NCI-H82 (cell line): ENCODE measurements around the gene DRAXIN.

Source experiments
- DNase-seq: peaks from one replicate; lab custom pipeline; 2025; lab: John Stamatoyannopoulos, UW

The DRAXIN gene

DNA sequence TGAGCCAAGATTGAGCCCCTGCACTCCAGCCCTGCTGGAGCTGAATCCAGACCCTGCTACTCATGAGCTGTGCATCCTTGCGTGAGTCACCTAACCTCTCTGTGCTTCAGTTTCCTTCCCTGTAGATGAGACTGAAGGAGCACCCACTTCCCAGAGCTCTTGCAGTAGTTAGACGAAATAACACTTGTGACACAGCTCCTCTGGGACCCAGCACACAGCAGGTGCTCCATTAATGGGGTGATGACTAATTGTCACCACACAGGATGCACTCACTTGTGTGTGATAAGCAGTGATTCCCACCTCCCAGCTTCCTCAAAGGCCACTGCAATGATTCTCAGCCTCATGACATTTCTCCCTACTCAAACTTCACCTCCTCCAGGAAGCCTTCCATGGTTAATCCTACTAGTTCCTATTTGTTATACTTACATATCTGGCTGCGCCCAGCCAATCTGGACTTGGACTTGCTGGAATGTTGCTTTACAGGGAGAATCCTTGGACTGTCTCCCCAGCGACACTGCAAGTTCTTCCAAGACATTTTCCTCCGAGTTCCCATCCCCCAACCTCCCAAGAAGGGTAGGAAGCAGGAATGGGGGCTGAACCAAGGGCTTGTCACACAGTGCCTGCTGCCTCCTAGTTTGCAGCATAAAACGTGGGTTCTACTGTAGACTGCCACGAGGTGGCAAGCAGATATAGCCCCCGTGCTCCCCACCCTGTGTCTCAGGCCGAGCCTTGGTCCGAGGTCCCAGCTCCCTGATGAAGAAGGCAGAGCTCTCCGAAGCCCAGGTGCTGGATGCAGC lies 17.2 kb downstream of the DRAXIN start:
- DNase-seq, result no peak

DNA sequence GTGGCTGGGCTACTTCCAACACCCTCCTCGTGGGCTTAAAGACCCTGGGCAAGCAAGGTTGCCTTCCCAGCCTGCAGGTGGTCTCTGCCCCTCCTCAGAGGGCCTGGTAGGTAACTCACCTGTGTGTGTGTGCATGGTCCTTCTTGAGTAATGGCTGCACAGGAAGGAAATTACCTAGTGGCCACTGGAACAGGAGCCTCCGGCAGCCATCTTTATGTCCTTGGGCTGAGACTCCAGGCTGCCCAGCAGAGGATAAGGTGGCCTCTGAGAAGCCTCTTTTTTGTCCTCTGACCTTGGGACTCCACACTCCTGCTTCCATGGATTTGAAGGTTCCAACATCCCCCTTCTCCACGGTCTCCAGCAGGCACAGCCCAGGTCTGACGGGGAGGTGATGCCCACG lies 20.0 kb downstream of the DRAXIN start:
- no peak for DNase-seq

DNA sequence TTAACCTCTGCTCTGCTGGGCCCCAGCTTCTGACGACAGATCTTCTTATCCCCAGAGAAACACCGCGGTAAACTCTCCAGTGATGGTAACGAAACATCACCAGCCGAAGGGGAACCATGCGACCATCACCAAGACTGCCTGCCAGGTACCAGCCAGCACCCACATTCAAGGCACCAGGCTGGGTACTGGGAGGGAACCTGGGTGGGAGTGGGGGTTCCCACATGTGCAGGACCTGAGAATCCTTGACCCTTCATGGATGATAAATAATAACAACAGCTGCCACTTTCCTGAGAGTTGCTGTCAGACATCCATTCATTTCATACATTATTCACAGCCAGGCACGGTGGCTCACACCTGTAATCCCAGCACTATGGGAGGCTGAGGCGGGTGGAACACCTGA lies 20.8 kb downstream of the DRAXIN start:
- no peak for DNase-seq

DNA sequence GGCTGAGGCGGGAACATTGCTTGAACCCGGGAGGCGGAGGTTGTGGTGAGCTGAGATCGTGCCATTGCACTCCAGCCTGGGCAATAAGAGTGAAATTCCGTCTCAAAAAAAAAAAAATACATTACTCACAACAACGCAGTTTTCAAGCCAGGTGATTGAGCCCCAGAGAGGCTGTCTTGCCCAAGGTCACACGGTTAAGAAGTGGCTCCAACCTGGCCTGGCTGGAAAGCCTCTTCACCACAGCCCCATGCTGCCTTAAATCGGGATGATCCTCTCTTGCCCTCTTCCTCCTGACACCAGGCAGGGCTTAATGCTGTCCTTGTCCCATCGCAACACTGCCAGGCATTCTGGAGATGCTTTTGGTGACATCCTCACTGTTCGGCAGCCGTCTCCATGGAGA lies 21.6 kb downstream of the DRAXIN start:
- DNase-seq, result no peak

DNA sequence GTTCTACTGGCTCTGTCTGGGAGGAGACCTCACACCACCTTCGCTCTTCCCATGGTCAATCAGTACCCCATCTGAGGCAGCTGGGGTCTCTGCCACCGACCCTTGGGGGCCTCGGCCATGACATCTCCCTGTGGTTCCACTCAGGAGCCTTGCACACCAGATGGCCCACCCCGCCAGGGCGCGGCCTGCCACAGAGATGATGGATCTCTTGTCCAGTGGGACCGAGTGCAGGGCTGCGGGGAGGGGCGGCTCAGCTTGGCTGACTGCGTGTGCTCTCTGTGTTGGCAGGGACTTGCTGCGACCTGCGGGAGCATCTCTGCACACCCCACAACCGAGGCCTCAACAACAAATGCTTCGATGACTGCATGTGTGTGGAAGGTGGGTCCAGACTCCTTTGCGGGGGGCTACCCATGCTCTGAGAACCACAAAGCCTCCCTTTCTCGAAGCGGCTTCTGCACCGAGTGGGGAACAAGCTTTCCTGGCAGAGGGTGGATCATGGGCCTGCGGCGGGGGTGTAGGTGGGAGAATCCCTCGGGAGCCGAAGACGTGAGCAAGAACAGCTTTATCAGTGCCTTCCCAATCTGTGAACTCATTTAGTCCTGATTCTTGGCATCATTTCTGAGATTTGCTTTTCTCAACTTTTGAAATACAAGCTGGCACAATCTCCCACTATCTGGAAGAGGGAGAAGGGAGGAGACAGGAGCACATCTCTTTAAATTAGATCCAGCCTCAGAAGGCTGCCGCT lies 23.5 kb downstream of the DRAXIN start:
- DNase-seq, result peak; percentile 70

DNA sequence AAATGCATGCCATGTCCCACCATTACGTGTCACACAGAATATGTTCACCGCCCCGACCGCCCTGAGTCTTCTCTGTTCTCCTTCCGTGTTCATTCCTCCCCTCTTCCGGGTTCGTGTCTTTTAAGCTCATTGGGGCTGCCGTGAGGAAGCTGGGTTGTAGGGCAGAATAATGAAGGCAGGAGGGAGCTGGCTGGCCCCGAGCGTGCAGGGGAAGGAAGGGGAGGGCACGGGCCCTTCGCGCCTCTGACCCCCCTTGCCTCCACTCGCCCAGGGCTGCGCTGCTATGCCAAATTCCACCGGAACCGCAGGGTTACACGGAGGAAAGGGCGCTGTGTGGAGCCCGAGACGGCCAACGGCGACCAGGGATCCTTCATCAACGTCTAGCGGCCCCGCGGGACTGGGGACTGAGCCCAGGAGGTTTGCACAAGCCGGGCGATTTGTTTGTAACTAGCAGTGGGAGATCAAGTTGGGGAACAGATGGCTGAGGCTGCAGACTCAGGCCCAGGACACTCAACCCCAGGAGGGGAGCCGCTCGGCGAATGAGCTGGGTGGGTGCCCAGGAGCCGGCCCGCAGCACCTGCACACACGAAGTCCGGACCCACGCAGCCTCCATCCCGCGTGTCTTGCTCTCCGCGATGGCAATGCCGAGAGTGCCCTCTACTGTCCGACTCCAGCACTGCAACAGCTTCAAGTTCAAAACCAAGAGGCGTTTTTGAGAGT lies 28.0 kb downstream of the DRAXIN start:
- peak; percentile 85 for DNase-seq

DNA sequence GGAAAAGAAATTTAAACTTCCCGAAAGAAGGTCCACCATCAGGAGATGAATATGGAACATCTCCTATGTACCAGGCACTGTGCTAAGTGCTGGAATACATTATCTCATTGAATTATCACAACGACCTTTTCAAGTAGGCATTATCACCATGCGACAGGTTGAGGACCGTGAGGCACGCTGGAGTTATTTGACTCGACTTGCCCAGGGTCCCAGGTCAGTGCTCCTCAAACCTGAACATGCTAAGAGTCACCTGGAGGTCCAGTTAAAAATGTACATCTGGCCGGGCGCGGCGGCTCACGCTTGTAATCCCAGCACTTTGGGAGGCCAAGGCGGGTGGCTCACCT lies 28.5 kb downstream of the DRAXIN start:
- DNase-seq, result no peak

DNA sequence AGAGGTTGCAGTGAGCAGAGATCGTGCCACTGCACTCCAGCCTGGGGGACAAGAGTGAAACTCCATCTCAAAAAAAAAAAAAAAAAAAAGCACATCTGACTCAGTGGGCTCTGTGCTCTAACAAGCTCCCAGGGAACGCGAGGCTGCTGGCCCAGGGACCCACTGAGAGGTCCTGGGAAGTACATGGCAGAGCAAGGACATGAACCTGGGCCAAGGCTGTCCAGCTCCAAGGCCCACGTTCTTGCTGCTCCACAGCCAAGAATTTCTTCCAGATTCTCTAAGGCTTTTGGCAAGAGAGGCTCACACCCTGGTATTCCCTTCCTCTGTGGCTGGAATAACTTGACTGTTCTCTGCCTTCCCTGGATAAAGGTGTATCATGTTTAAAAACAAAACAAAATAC lies 29.0 kb downstream of the DRAXIN start:
- no peak for DNase-seq

DNA sequence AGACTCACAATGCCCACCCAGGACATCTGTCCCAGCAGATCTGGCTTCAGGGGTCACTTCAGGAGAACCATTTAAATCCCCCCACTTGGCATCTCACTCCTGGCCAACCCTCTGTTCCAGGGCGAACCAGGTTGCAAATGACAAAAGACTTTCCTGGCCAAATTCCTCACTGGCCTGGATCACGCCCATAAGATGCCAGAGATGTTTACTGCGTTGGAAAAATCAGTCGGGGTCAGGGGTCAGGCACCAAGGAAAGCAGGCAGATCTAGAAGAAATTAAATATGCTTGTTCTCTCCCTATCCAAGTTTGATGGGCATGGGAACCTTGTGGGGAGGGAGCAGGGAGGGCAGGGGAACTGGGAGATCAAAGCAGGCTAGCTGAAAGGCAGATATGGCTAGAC lies 29.8 kb downstream of the DRAXIN start:
- DNase-seq, result no peak

DNA sequence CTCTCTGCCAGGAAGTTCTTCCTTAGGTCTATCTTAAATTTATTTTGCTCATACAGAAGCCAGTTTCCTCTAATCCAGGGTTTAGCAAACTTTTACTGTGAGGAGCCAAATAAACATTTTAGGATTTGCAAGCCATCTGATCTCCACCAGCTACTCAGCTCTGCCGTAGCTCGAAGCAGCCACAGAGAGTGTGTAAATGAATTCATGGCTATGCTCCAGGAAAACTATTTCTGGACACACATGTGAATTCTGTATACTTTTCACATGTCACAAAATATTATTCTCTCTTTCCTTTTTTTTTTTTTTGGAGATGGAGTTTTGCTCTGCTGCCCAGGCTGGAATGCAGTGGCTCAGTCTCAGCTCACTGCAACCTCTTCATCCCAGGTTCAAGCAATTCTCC lies 31.0 kb downstream of the DRAXIN start:
- no peak for DNase-seq

DNA sequence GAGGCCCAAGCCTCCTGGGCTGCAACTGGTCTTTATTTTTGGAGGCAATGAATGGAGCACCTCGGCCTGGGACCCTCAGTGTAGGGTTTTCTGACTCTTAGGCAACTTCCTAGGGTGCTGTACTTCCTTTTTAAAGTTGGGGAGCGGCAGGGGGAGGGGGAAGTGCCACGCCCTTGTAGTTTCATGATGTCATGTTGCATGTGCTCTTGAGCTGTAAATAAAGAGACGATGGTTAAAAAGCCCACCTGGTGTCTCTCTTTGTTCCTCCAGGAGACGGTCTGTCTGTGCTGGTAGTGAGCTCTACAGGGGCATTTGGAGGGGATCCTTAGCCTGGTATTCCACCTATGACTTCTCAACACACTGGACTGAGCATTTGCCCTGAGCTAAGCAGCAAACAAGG lies 34.1 kb downstream of the DRAXIN start:
- no peak for DNase-seq

DNA sequence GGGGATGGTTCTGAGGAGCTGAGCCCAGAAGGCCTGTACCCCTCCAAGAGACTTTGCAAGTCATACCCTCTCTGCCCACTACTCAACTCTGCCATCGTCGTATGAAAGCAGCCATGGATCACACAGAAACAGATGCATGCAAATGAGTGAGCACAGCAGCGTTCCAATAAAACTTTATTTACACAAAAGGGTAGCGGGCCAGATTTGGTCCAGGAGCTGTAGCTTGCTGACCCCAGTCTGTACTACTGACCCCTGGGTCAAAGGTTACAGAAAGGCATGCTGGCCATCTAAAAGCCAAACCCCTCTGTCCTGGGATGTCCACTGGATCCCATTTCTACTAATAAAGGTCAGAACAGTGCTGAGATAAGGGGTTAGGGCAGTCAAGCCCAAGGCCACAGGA lies 35.6 kb downstream of the DRAXIN start:
- no peak for DNase-seq

DNA sequence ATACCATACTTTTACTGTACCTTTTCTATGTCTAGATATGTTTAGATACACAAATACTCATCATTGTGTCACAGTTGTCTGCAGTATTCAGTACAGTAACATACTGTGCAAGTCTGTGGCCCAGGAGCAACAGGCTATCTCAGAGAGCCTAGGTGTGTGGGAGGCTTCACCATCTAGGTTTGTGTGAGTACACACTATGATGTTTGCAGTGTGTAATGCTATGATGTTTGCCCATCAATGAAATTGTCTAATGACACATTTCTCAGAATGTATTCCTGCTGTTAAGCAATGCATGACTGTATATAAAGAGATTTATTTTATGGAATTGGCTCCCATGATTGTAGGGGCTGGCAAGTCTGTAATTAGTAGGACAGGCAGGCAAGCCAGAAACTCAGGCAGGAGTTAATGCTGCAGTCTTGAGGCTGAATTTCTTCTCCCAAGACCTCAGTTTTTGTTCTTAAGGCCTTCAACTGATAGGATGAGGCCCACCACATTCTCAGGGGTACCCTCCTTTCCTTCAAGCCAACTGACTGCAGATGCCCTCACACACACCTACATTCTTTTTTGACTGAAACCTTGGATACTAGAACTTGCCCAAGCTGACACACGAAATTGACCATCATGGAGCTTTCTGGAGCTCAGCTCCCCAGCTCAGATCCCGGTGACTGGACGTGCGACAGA lies 36.8 kb downstream of the DRAXIN start:
- DNase-seq, result no peak

DNA sequence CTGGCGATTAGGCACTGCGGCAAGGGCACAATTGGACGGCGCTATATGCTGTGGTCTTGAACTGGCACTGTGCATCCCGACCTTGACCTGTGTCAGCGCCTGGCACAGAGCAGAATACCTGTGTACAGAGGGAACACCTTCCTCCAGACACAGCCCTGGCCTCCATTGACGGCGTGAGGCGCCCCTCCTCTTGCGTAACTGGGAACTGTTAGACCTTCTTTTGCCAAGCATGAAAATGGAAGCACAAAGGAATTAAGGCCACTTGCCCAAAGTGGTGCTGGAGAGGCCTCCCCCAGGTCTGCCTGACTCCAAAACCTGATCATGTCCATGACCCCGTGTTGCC lies 37.6 kb downstream of the DRAXIN start:
- DNase-seq, result no peak

DNA sequence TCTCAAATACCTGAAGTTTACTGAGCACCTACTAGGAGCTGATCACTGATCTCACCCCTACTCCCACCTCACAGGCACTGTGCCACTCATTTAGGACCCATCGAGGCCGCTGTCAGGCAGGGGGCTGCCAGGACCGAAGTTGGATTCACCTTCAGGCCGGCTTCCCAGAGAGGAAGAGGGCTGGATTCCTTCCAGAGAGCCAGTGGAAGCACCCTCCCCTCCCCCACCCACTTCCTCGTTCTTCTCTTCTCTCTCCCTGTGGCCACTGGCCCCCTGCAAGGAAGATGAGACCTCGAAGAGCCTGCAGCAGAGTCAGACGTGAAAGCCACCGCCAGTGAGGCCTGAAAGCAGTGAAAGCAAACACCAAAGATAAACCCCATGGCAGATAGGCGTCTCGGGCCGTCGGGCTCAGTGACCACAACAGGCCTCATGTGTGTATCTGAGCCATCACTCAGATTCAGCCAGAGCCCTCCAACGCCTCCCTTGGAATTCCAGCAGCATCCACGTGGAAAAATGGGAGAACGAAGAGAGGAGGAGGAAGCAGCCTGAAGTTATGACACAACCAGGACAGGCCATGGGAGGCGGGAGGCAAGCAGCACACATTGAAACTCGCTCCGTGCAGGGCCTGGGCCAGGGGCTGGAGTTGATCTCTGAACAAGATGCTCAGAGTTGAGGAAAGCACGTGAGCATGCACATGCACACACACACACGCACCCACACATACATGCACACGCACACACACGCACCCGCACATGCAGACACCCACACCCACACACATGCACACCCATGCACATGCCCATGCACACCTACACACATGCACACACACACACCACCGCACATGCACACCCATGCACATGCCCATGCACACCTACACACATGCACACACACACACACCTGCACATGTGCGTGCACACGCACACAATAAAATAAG lies 38.3 kb downstream of the DRAXIN start:
- DNase-seq, result no peak

DNA sequence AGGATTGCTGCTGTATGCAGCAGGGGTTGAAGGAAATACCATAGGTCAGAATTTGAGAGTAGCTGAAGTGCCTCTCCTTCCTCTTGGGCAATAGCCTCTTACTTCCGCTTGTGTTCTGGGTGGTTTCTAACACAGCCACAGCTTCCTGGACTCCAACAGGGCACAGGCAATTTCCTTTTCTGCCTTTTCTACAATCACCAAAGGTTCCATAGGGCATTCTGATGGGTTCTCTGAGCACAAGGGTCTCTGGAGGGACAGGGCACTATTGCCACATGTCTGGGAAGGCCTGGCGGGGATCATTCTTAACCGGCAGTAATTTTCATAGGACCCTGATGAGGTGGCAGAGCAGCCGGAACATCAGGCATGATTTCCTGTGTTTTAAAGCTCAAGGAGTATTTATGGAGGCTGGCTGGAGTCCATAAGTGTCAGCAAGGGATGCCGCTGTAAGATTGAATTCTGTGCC lies 39.0 kb downstream of the DRAXIN start:
- no peak for DNase-seq

DNA sequence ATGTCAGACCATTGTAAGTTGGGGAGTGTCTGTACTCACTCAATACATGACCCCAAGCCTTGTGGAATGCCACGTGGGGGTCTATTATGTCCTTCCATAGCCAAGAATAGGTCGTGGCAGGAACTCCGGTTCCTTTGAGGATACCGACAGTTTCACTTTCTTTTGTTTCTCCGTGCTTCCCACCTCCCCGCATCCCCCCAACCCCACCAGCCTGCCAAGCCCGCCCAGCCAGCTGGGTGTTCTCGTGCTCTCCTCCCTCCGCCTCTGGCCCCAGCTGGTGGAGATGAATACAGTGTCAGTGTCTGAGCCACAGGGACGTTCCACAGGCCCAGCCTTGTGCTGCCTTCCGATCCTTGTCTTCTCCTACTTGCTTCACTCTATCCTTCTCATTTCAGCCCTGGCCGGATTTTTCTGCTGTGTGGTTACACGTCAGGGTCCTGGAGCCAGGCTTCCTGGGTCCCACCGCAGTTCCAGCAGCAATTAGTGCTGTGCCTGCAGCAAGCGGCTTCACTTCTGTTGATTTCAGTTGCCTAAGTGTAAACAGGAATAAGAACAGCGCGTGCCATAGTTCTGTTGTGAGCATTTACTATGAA lies 40.3 kb downstream of the DRAXIN start:
- peak; percentile 81 for DNase-seq

DNA sequence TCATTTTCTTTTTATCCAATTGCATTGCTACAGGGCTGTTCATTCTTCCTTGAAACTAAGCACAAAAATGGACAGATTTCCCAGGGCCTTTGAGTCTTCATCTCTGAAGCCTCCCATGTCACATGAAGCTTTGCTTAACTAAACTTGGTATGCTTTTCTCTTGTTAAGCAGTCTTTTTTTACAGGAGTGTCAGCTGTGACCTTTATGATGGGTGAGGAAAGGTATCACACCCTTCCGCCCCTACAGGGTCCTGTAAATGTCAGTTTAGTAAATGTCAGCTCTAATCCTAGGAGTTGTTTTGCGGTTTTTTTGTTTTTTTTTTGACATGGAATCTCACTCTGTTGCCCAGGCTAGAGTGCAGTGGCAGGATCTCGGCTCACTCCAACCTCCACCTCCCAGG lies 41.8 kb downstream of the DRAXIN start:
- DNase-seq, result no peak

DNA sequence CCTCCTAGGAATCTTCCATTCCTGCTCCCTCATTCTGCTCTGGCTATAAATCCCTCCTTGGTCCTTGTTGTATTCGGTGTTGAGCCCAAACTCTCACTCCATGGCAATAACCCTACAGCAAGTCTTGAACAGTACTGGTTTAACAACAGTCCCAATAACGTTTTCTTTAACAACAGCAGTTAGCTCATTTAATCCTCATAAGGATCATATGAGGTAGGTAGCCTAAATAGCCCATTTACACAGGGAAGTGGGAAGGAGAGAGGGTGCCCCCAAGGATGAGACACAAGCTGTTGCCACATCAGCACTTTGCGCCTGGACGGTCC lies 44.0 kb downstream of the DRAXIN start:
- no peak for DNase-seq

DNA sequence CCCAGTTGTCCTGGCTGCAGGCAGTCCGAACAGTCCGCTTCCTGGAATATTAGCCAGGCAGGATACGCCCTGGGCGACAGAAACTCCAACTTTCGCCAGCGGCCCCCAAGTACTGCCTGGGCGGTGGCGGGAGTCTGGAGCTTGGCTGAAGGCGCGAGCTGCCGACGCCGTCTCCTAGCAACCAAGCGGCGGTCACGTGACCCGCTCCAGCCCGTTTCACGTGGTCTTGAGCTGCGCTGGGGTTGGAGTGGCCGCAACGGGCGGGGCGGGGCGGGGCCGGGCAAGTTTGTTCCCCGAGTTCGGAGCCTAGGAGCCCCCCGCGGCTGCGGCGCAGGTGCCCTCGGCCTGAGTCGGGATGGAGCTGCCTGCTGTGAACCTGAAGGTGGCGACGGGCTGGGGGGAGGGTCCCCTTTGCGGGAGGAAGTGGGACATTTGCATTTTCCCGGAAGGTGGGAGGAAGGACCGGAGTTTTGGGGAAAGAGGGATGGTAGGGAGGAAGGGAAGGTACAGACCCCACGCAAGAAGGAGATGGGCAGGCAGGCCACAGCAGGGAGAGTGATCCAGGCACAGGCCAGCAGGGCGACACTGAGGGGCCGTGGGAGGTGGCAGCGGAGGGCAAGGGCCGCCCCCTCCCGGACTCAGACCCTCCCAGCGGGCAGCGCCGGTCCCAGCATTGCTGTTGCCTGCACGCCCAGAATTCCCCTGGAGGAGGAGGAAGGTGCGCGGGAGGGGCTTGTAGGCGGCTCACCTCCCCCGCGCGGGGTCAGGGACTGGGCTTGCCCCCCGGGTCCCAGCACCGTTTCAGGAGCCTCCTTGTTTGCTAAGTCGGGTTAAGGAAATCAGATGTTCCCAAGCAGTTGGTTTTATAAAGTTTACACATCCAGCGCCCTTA lies 44.6 kb downstream of the DRAXIN start, which contains the start of gene AGTRAP:
AGTRAP (plus strand) TSS at position 283 of the 892 bp plus-strand sequence; CDS start at position 356, 73 bp downstream.
- DNase-seq, result peak; percentile 97
